Tibial nerve (tissue), 4 donors: ENCODE measurements around the gene GRIA1. TPM values are rescaled to one million over a fixed set of nuclear protein-coding genes. Genes with fewer than 3 reads are reported as not detected.

ENCODE experiments used
- DNase-seq, 2 donors: peaks; one replicate each; pipeline ENCODE4 v3.0.0-alpha.2; 2019; ENCODE audit warnings: low spot score in 2 of 2
- H3K27ac ChIP-seq, 4 donors: fragments of 200-600 bp; sonication (generic) in 3 of 4; one replicate each; pipeline ENCODE4 v1.5.1; 2017 to 2019; ENCODE audit warnings: mild to moderate bottlenecking in 1 of 4
- H3K27me3 ChIP-seq, 2 donors: fragments of 200-600 bp; sonication (generic) in 1 of 2; one replicate each; pipeline versions ENCODE4 v1.5.1 to v1.6.0; 2017 to 2019
- H3K36me3 ChIP-seq, 3 donors: fragments of 200-600 bp; sonication (generic); one replicate each; pipeline ENCODE4 v1.5.1; 2018 to 2019
- H3K4me1 ChIP-seq, 4 donors: fragments of 200-600 bp; sonication (generic) in 3 of 4; one replicate each; pipeline ENCODE4 v1.5.1; 2017 to 2019
- H3K4me3 ChIP-seq, 4 donors: fragments of 200-600 bp; sonication (generic) in 3 of 4; one replicate each; pipeline ENCODE4 v1.5.1; 2017 to 2019; ENCODE audit warnings: mild to moderate bottlenecking in 1 of 4, moderate library complexity in 1 of 4
- H3K9me3 ChIP-seq, 4 donors: fragments of 200-600 bp; sonication (generic) in 3 of 4; one replicate each; pipeline ENCODE4 v1.5.1; 2017 to 2019
- CTCF ChIP-seq, 5 experiments: fragments of 200-600 bp in 3 of 5; fragments of 450-650 bp in 2 of 5; sonication (generic) in 3 of 5; IDR thresholded peaks; one replicate each; pipeline ENCODE4 v1.5.1; 2016 to 2019; ENCODE audit warnings: antibody characterized with exemption in 5 of 5, mild to moderate bottlenecking in 3 of 5, moderate library complexity in 2 of 5
- EP300 ChIP-seq, 2 donors: sonication (generic); formaldehyde crosslinking; IDR thresholded peaks; one replicate each; pipeline ENCODE4 v1.6.1; 2017; ENCODE audit warnings: antibody characterized with exemption in 2 of 2, mild to moderate bottlenecking in 1 of 2
- POLR2A ChIP-seq, 2 donors: fragments of 450-650 bp; IDR thresholded peaks; one replicate each; pipeline ENCODE4 v1.6.1; 2017; ENCODE audit warnings: antibody characterized with exemption in 2 of 2, mild to moderate bottlenecking in 2 of 2, moderate library complexity in 2 of 2
- WGBS, 2 donors: methylation state at CpG; one replicate each; pipeline ENCODE4 v1.1.5; 2018; 5-methylcytosine and 5-hydroxymethylcytosine counted together
- total RNA-seq, 4 donors: library from RNA; depleted of rRNA; stranded (reverse); fragments of >200 nt; gene quantifications; one replicate each; pipeline ENCODE4 v1.1.0, GENCODE V29; 2016

Gene GRIA1
- total RNA-seq, 4 donors from 2014 or later: 1.2 to 2.1 (median 1.5) TPM

GRCh38 chr5:153542536-153542935 lies 52.1 kb downstream of the GRIA1 start:
- no peak for DNase-seq

GRCh38 chr5:153543288-153543687 lies 52.8 kb downstream of the GRIA1 start:
- no peaks in the 10 kb centered on the region for H3K27me3 ChIP-seq
- TF ChIP-seq EP300 (IDR thresholded peaks at IDR 0.05): no peak
- no peak for TF ChIP-seq CTCF (IDR thresholded peaks at IDR 0.05)
- no peak for TF ChIP-seq POLR2A (IDR thresholded peaks at IDR 0.05)
- no peak overlapping the region for H3K4me3 ChIP-seq
- no peaks in the 10 kb centered on the region for H3K4me1 ChIP-seq
- H3K36me3 ChIP-seq: no peaks in the 10 kb centered on the region
- no peak overlapping the region for H3K27ac ChIP-seq
- no peak for DNase-seq
- H3K9me3 ChIP-seq: no peaks in the 10 kb centered on the region

More at GRCh38 chr5:153542536-153542935, 52.1 kb downstream of the GRIA1 start:
- TF ChIP-seq POLR2A (IDR thresholded peaks at IDR 0.05) (no peak), CTCF (IDR thresholded peaks at IDR 0.05) (no peak), EP300 (IDR thresholded peaks at IDR 0.05) (no peak)
- no peaks in the 10 kb centered on the region for H3K27me3 ChIP-seq
- WGBS, 2 donors: 86 to 92% methylated on average over 1 of the region's 1 CpG
- H3K27ac ChIP-seq: no peak overlapping the region
- no peaks in the 10 kb centered on the region for H3K36me3 ChIP-seq
- no peaks in the 10 kb centered on the region for H3K4me1 ChIP-seq
- no peaks in the 10 kb centered on the region for H3K9me3 ChIP-seq
- H3K4me3 ChIP-seq: no peak overlapping the region

GRCh38 chr5:153543959-153544470 lies 53.5 kb downstream of the GRIA1 start:
- TF ChIP-seq CTCF (IDR thresholded peaks at IDR 0.05): no peak
- no peak for TF ChIP-seq POLR2A (IDR thresholded peaks at IDR 0.05)
- no peaks in the 10 kb centered on the region for H3K27me3 ChIP-seq
- DNase-seq: no peak
- no peaks in the 10 kb centered on the region for H3K4me1 ChIP-seq
- H3K36me3 ChIP-seq: no peaks in the 10 kb centered on the region
- H3K4me3 ChIP-seq: no peak overlapping the region
- no peak overlapping the region for H3K27ac ChIP-seq
- no peaks in the 10 kb centered on the region for H3K9me3 ChIP-seq

GRCh38 chr5:153544706-153545105 lies 54.2 kb downstream of the GRIA1 start:
- H3K9me3 ChIP-seq: no peaks in the 10 kb centered on the region
- no peaks in the 10 kb centered on the region for H3K4me1 ChIP-seq
- H3K4me3 ChIP-seq: no peak overlapping the region
- H3K27ac ChIP-seq: no peak overlapping the region
- DNase-seq: no peak
- H3K36me3 ChIP-seq: no peaks in the 10 kb centered on the region
- TF ChIP-seq EP300 (IDR thresholded peaks at IDR 0.05) (no peak), POLR2A (IDR thresholded peaks at IDR 0.05) (no peak), CTCF (IDR thresholded peaks at IDR 0.05) (no peak)
- H3K27me3 ChIP-seq: no peaks in the 10 kb centered on the region
- 80 to 81% methylated on average over 4 of the region's 4 CpGs for WGBS, 2 donors

- WGBS, 2 donors: 58 to 60% methylated on average over 1 of the region's 1 CpG
Measured at GRCh38 chr5:153546566-153546965, 56.1 kb downstream of the GRIA1 start.

More at GRCh38 chr5:153546566-153546965, 56.1 kb downstream of the GRIA1 start:
- no peak overlapping the region for H3K4me3 ChIP-seq
- H3K9me3 ChIP-seq: no peaks in the 10 kb centered on the region
- H3K4me1 ChIP-seq: peaks cover 0 to 7% (median 0%) of the 10 kb centered on the region in 4 donors
- no peak for DNase-seq
- H3K36me3 ChIP-seq: no peaks in the 10 kb centered on the region
- TF ChIP-seq EP300 (IDR thresholded peaks at IDR 0.05) (no peak), POLR2A (IDR thresholded peaks at IDR 0.05) (no peak), CTCF (IDR thresholded peaks at IDR 0.05) (no peak)
- no peaks in the 10 kb centered on the region for H3K27me3 ChIP-seq
- H3K27ac ChIP-seq: no peak overlapping the region
